Calu3 (cell line): ENCODE measurements around the gene SRPK2. TPM values are rescaled to one million over a fixed set of nuclear protein-coding genes. Genes with fewer than 3 reads are reported as not detected.

Source experiments
- BruUV-seq: library from RNA; stranded (reverse); fragments of 400-500 nt; replicated peaks from 2 replicates; lab custom pipeline; 2021; lab: Mats Ljungman, UMichigan
- CTCF ChIA-PET: fragments of 300-600 bp; sonication (Branson Sonifier 250); formaldehyde crosslinking; loops from one replicate; lab custom pipeline; 2022; ENCODE audit warnings: antibody characterized with exemption; lab: Charles Lee
- DNase-seq: peaks from one replicate; pipeline ENCODE4 v3.0.0; 2022
- H3K27ac Mint-ChIP-seq: one replicate; pipeline ENCODE4 v1.8.0; 2022; ENCODE audit warnings: mixed read lengths; ENCODE audit not compliant: unreplicated experiment
- H3K27me3 Mint-ChIP-seq: one replicate; pipeline ENCODE4 v1.8.0; 2022; ENCODE audit warnings: mixed read lengths; ENCODE audit not compliant: unreplicated experiment
- H3K36me3 Mint-ChIP-seq: one replicate; pipeline ENCODE4 v1.8.0; 2022; ENCODE audit warnings: mild to moderate bottlenecking, moderate library complexity, mixed read lengths; ENCODE audit not compliant: insufficient read depth, unreplicated experiment
- H3K4me1 Mint-ChIP-seq: one replicate; pipeline ENCODE4 v1.8.0; 2022; ENCODE audit warnings: mild to moderate bottlenecking, low read depth, mixed read lengths; ENCODE audit not compliant: unreplicated experiment
- H3K4me3 Mint-ChIP-seq: one replicate; pipeline ENCODE4 v1.8.0; 2022; ENCODE audit warnings: mild to moderate bottlenecking, low read depth, moderate library complexity, mixed read lengths; ENCODE audit not compliant: unreplicated experiment
- H3K9me3 Mint-ChIP-seq: one replicate; pipeline ENCODE4 v1.8.0; 2022; ENCODE audit warnings: low read depth, mixed read lengths; ENCODE audit not compliant: unreplicated experiment
- CTCF ChIP-seq: fragments of 200-600 bp; IDR thresholded peaks from one replicate; pipeline ENCODE4 v1.8.0; 2022; ENCODE audit warnings: antibody characterized with exemption; ENCODE audit not compliant: unreplicated experiment
- intact Hi-C: fragments of 100-400 bp; cut with micrococcal nuclease; formaldehyde crosslinking; loops from one replicate; pipeline ENCODE4 v1.10.0; 2022; ENCODE audit not compliant: unreplicated experiment
- total RNA-seq: library from RNA; stranded (reverse); gene quantifications from 2 replicates; pipeline ENCODE4 v1.2.3, GENCODE V29; 2022

Gene SRPK2
- total RNA-seq, 1 experiment from 2014 or later, result 40.2 TPM

GRCh38 chr7:105164751-105165150, 224.0 kb downstream of the SRPK2 start:
- Mint-ChIP-seq H3K27ac (no peak overlapping the region), H3K4me1 (no peaks in the 10 kb centered on the region), H3K36me3 (no peaks in the 10 kb centered on the region), H3K27me3 (no peaks in the 10 kb centered on the region), H3K9me3 (no peaks in the 10 kb centered on the region), H3K4me3 (no peak overlapping the region)
- no peak for DNase-seq
- BruUV-seq, result no TSS peak
- intact Hi-C loops, result no loop called here
- CTCF ChIA-PET, result no interaction called here
- no peak for TF ChIP-seq CTCF

GRCh38 chr7:105163718-105164117, 225.0 kb downstream of the SRPK2 start:
- no peaks in the 10 kb centered on the region for H3K36me3 Mint-ChIP-seq
- DNase-seq, result no peak
- intact Hi-C loops, result no loop called here

GRCh38 chr7:105161366-105161765, 227.4 kb downstream of the SRPK2 start:
- Mint-ChIP-seq H3K27ac (no peak overlapping the region), H3K27me3 (no peaks in the 10 kb centered on the region), H3K9me3 (no peaks in the 10 kb centered on the region), H3K36me3 (no peaks in the 10 kb centered on the region), H3K4me3 (no peak overlapping the region), H3K4me1 (no peaks in the 10 kb centered on the region)
- intact Hi-C loops, result no loop called here
- no TSS peak for BruUV-seq
- CTCF ChIA-PET, result no interaction called here
- no peak for TF ChIP-seq CTCF
- DNase-seq, result no peak

More at GRCh38 chr7:105163718-105164117, 225.0 kb downstream of the SRPK2 start:
- H3K27ac Mint-ChIP-seq, result no peak overlapping the region
- TF ChIP-seq CTCF, result no peak
- H3K4me3 Mint-ChIP-seq, result no peak overlapping the region
- no peaks in the 10 kb centered on the region for H3K4me1 Mint-ChIP-seq
- no peaks in the 10 kb centered on the region for H3K27me3 Mint-ChIP-seq
- H3K9me3 Mint-ChIP-seq, result no peaks in the 10 kb centered on the region
- BruUV-seq, result no TSS peak
- CTCF ChIA-PET, result no interaction called here

GRCh38 chr7:105157278-105157677, 231.4 kb downstream of the SRPK2 start:
- H3K4me1 Mint-ChIP-seq, result no peaks in the 10 kb centered on the region
- H3K27ac Mint-ChIP-seq, result no peak overlapping the region
- DNase-seq, result no peak
- no peaks in the 10 kb centered on the region for H3K9me3 Mint-ChIP-seq
- no peaks in the 10 kb centered on the region for H3K36me3 Mint-ChIP-seq
- BruUV-seq, result no TSS peak
- no peak overlapping the region for H3K4me3 Mint-ChIP-seq
- no peaks in the 10 kb centered on the region for H3K27me3 Mint-ChIP-seq
- intact Hi-C loops, result no loop called here
- CTCF ChIA-PET, result no interaction called here
- no peak for TF ChIP-seq CTCF
